Measurements from ENCODE around the gene TTLL11.

Gene TTLL11

DNA sequence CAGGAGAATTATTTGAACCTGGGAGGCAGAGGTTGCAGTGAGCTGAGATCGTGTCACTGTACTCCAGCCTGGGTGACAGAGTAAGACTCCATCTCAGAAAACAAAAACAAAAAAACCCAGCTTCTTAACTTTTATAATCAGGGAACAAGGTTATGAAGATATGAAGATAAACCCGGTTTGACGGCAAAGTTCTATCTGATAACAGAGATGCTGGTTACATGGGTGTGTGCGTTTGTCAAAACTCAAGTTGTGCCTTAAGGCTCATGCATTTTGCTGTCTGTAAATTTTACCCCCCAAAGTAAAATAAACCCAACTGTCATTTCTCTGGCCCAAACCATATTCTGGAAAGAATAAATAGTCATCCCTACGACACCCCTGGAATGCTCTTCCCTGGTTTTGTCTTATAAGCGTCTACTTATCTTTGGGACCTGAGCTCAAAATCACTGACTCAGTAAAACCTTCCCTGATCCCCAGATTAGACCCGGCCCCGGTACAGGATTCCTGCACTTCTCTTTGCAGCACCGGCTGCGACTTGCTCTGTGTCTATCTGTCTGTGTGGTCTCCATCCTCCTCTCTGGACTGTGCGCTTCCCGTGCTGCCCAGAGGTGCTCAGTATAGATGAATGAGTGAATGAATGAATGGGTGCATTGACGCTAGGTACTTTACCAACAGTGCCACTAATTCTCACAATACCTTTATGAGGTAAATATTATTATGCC lies 269.5 kb downstream of the TTLL11 start:
- in situ Hi-C loops (cut with HindIII; ENCODE audit: low sequenced_read_pairs), result no loop called here

DNA sequence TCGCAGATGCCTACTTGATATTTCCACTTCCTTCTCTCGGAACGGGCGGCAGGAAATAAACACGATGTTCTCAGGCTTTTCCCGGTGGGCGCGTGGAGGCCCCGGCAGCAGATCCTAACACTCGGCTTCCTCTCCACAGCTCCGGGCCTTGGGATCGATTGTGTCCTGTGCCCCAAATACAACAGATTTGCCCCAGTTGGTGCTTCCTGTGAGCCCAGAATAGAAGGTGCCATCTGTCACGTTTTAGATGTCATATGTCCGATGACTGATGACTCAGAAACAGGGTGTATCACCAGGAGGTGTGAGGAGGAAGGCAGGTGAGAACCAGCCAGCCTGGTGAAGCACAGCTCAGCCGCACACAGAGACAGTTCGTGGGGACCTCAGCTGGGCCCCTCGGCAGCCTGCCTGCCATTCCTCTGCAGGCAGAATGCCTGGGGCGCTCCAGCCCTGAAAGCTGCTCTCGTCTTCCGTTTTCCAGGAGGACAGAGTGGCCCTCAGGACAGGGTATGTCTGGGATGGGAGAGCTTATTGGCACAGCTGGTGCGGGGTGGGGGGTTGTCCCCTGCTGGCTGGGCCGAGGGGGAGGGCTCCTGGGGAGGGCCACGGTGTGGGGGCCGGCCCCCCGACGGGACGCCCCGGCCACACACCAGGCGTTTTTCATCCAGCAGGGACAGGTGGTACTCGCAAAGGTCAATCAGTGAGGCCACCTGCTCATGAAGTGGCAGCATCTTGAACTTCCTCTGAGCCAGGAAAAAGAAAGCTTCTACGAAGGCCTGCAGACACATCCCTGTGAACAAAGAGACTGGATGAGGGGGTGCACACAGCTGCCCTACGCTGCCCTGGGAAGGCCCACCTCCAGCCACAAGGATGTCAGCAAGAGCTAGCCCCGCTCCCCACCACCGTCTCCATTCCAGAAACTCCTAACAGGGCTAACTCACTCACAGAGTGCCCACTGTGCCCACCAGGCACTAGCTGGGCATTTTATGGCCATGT lies 270.7 kb downstream of the TTLL11 start:
- in situ Hi-C loops (cut with HindIII; ENCODE audit: low sequenced_read_pairs), result no loop called here

DNA sequence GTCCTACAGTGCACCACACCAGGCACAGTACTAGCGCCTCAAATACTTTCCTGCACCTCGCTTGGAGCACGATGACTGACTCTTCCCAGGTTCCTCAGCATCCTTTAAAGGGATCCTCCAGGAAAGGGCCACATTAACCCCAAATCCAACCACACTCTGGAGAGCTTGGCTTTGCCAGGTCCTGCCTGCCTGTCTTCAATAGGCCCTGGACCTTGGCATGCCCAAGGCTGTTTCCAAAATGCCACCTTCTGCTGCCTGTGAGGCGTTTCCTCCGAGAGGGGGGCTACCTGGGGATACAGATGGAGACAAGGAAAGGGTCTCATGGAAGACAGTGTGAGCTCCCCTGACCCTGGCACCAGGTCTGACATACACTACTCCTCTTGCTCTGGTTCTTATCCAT lies 271.8 kb downstream of the TTLL11 start:
- in situ Hi-C loops (cut with HindIII; ENCODE audit: low sequenced_read_pairs), result no loop called here

DNA sequence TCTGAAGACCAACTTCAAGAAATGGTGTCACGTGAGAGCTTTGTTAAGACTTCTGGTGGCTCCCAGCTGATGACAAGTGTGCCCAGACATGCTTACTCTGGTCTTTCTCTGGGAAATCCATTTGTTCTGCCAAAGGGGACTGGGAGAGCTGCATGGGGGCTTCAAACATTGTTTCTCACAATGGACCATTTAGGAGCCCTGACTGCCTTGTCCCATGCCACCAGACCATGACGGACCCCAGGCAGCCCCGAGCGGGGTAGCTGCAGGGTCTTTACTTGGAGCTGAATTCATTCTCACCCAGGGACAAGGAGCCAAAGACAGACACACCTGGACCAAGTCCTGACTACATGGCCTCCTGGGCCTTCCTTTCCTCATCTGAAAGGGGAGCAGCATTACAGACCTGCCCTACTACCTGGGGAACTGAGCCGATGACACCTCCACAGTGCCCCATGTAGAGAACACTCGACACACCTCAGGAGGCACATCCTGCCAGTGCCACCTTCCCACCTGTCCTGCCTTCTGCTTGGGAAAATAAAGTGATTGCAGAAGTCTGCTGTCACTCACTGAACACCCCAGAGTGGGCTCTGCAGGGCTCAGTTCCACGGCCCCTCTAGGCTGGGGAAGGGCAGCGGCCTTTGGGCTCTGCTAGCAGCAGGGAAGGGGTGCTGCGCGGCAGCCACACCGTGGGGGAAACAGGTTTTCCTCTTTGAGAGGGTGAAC lies 272.7 kb downstream of the TTLL11 start:
- in situ Hi-C loops (cut with HindIII; ENCODE audit: low sequenced_read_pairs), result no loop called here

DNA sequence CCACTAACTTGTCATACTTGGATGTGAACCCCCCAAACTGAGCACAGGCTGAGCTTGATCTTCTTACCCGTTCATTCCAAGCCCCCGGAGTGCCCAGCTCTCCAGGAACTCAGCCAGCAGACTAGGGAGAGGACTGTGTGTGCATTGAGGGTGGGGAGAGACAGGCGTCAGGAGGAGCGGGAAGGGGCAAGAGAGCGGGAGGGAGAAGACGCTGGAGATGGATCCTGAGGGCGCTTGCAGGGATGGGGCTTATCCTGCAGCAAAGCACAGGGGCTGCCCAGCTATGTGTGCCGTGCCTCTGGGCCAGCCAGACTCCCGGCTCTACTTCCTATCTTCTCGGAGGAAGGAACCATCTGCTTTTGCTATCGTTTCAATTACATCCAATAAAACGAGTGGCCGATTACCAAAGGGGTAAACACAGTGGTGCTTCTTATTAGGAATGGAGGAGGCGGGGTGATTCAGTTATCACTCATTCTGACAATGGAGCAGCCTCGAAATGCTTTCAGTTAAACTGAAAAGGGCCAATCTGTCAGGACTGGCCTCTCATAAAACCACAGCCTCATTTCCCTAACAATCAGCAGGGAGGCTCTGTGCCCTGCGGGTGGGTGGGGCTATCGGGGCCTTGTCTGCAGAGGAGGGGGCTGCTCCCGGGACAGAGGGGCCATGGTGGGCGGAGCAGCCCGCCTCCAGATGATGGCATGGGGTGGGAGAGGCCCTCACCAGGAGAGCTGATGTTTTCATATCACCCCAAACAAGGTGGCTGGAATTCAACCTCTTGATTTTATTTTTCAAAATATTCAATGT lies 273.5 kb downstream of the TTLL11 start:
- in situ Hi-C loops (cut with HindIII; ENCODE audit: low sequenced_read_pairs), result no loop called here

DNA sequence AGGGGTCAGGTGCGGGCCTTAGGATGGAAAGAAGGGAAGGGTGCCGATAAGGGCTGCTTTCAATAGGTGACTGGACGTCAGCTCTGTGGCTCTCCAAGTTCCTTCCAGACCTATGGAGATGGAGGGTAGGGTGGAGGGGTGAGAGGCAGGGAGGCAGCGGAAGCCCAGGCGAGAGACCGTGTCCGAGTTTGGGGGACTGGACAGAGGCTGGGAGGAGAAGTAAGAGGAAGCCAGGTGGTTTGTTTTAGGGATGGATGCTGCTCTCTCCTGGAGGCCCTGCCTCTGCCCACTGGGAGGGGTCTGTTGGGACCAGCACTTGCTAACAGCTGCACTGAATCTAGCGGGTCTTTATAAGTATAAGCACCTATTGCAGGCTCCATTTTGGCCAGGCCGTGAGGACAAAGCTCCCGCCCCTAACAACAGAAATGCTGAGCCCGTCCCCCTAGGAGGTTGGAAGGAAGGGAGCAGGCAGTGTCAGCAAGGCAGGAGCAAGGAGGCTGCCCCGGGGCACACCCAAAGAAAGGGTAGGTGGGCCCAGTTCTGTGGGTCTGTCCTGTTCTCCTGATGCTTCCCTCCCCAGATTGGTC lies 274.2 kb downstream of the TTLL11 start:
- in situ Hi-C loops (cut with HindIII; ENCODE audit: low sequenced_read_pairs), result no loop called here

DNA sequence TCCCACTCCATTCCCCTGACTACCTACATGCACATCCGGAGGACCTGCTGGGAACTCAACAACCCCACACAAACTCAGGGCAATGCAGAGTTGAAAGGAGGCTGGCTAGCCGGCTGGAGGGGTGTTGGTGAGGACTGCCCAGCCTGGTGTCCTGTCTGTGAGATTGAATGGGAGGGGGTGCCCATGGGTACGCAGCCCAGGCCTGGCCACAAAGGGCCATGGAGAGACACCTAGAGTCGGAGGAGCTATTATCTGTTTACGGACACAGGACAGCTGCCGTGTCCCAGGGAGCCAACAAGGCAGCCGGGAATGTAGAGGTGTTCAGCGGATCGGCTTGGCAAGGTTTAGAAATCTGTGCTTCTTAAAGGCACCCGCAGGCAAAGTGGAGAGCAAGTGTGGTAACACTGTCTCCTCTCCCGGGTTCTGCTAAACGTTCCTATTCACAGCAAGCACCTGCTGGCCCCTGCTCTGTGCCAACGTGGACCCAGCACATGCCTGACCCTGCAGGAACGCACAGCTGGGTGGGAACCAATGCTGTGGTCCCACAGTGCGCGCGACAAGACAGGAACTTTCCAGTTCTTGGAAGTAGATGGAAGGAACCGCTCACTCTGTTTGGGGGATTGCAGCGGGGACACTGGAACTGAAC lies 275.0 kb downstream of the TTLL11 start:
- in situ Hi-C loops (cut with HindIII; ENCODE audit: low sequenced_read_pairs), result no loop called here

DNA sequence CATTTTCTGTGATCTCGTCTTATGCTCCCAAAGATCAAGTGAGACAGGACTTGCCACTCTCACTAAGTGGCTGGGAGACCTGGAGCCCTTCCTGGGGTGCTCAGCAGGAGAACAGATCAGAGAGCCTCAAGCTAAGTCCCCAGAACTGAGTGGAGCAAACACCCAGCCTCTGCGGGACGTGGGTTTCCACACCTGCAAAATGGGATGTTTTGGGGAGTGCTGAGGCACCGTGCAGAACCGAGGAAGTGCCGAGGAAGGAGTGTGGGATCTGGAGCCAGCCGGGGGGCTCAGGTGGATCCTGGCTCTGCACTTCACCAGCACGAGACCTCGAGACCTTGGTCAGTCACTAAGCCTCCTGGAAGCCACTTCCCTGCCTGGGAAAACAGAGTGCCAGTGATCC lies 275.6 kb downstream of the TTLL11 start:
- in situ Hi-C loops (cut with HindIII; ENCODE audit: low sequenced_read_pairs), result no loop called here

DNA sequence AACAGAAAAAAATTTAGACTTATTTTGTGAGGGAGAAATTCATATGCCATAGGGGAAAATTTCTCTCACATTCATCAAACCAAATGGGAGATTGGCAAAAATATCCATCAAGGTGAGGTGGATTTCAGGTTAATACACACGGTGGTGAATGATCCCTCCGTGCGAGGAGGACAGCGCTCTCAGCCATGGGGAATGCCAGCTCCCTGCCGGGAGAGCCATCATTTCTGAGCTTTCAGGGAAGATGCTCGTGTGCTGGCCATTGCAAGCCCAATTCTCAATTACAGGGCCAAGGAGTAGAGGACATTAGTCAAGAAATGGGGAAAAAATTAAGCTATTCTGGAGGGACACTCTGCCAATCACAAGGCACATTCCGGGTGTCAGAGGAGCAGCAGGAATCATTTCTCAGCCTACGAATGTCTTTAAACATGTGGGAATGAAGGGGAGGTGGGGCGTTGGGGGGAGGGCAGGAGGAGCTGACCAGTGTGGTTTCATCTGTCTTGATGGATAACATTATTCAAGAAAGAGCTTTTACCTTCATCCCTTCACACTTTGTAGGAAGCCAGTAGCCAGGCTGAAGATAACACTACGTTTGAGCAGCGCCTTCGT lies 276.2 kb downstream of the TTLL11 start:
- in situ Hi-C loops (cut with HindIII; ENCODE audit: low sequenced_read_pairs), result no loop called here

DNA sequence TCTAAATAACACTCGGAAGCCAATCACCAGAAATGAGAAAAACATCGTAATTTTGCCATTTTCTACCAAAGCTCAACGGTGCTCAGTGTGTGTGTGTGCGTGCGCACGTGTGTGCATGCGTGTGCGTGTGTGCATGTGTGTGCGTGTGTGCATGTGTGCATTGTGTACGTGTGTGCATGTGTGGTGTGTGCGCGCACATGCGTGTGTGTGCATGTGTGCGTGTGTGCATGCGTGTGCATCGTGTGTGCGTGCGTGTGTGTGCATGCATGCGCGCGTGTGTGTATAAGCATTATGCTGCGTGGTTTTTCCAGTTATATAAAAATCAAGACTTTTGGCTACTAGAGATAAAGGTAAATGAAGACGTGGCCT lies 276.7 kb downstream of the TTLL11 start:
- in situ Hi-C loops (cut with HindIII; ENCODE audit: low sequenced_read_pairs), result no loop called here

DNA sequence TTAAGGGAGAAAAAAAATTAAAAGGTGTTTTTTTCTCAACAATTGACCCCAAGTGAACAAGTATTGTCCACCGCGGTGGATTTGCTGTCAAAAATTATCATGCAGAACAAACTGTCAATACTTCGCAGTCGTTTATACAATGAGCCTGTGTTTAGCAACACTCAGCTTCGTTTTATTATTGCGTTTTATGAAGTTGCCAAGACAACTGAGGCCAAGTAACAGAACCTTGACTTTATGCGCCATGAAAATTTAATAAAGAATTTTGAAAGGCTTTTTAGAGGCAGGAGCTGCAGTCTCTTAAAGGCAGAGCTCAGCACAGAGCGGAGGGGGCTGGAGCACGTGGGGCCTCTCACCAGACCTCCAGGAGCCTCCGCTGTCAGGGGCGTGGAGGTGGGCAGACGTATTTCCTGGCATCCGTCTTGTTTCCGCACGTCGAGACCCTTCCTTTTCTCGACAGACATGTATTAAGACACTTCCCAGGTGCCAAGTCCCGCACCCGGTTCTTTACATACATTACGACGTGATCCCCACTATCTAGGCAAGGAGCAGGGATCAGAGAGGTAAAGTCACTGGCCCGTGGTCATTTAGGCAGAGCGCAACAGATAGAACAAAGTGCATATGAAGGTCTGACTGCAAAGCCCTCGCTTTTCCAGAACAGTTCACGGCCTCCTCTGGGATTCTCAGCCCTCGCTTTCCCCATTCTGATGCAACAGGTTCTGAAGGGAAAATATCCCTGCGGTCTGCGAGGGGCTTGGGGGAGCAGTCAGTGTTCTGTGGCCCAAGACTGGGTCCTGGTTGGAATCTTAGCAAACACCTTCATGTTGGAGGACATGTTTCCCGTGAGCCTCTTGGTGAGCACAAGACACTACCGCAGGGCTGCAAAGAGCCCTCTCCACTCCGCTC lies 277.3 kb downstream of the TTLL11 start:
- in situ Hi-C loops (cut with HindIII; ENCODE audit: low sequenced_read_pairs), result no loop called here

DNA sequence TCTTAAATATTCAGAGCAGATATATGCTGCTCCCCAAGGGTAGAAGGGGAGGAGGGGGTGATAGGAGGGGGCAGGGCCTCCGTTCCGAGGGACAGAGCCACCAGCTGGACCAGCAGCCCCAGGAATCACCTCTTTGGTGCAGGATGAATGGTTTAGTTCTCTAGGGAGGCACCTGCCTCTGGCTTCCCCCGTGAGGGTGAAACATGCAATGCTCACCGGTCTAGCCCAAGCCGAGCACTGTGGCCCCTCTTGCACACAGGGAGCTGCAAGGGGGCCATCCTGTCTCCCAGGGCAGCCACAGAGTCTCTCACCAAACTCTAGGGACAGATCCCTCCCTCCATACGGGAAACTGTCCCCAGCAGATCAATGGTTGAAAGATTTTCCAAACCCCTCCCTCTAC lies 278.0 kb downstream of the TTLL11 start:
- in situ Hi-C loops (cut with HindIII; ENCODE audit: low sequenced_read_pairs), result no loop called here

DNA sequence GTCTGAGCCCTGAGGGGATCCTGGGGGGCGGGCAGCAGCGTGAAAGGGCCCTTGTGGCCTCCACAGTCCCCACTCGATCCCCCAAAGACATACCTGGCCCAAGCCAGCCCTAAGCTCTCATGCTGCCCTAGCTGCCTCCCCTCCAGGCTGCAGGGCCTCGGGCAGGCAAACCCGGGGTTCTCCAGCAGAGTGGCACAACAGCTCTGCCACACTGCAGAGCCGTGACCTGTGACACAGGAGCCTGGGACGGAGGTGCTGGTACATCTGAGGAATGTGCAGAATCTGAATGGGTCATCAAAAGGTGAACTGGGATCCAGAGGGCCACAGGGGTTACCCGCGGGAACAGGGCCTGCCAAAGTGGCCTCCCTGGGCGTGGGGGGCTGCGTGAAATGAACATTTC lies 278.5 kb downstream of the TTLL11 start:
- in situ Hi-C loops (cut with HindIII; ENCODE audit: low sequenced_read_pairs), result no loop called here

DNA sequence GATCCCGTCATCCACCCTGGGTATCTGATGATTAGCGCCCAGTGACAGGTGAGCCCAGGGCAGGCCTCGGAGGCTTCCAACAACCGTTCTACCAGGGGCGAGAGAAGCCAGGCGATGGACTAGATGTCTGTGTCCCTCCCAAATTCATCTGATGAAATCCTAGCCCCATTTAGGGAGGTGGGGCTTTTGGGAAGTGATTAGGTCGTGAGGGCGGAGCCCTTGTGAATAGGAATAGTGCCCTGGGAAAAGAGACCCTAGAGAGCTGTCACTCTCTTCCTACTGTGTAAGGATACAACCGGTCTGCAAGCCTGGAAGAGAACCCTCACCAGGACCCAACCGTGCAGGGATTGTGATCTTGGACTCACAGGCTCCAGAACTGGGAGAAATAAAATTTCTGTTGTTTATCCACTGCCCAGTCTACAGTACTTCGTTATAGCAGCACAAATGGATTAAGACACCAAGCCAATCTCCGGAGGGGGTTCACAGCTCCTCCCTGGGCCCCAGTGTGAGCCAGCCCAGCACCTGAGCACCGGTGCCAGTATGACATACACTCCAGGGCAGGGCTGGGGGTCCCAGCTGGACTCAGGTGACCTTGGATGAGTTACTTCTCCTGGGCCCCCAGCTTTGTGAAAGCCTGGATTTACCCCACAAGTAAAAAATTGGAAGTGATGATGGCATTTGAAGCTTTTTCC lies 279.4 kb downstream of the TTLL11 start:
- in situ Hi-C loops (cut with HindIII; ENCODE audit: low sequenced_read_pairs), result no loop called here

DNA sequence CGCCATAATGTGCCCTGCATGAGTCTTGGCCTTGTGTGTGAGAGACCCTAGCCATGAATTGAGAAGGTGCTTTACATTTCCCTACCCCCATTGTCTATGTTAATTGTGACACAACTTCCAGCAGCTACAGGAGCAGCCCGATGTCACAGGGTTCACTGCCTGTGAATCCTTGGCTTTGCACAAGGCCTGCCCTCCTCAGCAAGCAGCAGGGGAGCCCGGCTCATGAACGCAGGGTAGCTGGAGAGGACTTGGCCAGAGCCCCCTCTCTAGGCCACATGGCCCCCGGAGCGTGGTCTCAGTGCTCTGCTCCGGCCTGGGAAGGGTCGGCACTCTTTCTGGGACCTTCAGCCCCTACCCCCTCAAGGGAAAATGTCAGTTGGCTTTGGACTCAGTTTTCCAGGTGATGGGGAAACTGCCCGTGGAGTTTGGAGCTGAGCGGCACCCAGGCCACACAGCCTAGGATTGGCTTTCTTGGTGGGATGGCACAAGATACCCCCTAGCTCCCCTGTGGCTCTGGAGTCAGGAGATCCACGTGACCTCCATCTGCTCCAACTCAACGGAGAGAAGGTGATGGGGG lies 280.9 kb downstream of the TTLL11 start:
- in situ Hi-C loops (cut with HindIII; ENCODE audit: low sequenced_read_pairs), result no loop called here

DNA sequence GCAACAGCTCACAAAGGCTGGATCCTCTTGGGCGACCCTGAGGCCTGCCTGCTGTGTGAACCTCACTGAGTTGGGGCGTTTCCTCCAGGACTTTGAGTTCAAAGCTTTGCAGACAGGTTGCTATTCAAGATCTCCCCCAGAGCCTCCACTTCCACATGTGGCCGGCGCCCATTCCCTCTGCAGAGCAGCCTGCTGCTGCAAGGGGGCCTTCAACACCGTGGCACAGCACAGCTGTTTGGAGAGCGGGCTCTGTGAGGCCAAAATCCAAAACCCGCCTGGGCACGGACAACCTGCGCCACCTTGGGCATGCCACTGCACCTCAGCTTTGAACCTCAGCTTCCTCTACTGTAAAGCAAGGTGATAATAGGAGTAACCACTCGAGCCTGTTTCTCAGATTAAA lies 281.4 kb downstream of the TTLL11 start:
- in situ Hi-C loops (cut with HindIII; ENCODE audit: low sequenced_read_pairs), result no loop called here

DNA sequence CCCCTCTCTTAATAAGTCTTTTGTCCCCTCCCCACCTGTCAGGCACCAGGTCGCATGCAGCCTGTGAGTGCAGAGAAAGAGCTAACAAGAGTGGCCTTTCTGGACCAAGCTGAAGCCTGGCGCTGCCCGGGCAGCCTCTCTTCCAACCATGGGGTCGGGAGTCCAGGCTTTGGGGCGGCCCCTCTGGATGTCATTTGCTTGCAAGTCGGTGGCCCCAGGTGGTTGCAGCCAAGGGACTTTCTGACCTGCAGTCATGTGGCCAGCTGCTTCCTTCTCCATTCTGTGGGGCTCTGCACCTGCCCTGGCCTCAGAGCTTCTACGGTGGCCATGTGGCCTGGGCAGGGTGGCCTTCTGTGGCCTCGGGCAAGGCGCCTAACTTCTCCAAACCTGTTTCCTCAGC lies 282.0 kb downstream of the TTLL11 start:
- in situ Hi-C loops (cut with HindIII; ENCODE audit: low sequenced_read_pairs), result no loop called here
